ENCODE measurements around the gene UNC93B1.

DNA sequence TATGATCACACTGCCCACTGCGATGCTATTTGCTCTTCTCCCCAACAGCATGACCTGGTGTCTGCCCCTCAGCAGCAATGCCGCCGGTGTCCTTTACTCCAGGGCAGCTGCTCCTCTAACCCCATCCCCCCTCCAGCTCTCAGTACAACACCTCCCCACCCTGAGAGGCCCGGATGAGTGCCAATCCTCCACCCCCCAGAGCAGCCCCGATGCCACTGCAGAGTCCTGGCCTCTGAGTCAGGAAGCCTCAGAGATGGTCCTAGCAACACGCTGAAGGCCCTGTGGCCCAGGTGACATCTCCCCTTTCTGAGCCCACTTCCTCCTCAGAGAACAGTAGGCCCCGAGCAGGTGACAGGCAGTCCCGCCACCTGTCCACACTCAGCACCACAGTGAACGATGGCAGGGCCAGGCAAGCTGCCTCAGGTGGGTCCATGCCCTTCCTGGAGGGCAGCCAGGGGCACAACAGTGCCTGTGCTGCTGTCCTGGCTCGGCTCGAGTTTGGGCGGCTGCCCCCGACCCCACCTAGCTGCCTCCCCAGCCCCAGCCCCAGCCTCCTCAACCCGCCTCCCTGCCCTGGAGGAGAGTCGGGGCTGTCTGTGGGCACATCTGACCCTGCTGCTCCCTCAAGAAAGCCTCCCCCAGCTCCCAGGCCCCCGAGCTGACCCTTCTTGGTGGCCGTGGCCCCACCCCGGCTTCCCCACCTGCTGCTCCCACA is 22.7 kb upstream of the UNC93B1 start:
- TF ChIP-seq EP300 (IDR thresholded peaks at IDR 0.05; ENCODE audit: borderline replicate concordance) (no peak), YY1 (IDR thresholded peaks at IDR 0.05; ENCODE audit: low read depth) (no peak), RAD21 (IDR thresholded peaks at IDR 0.05; ENCODE audit: low read depth) (no peak), EGR1 (IDR thresholded peaks at IDR 0.05) (no peak), TCF12 (IDR thresholded peaks at IDR 0.05; ENCODE audit: low read depth) (no peak)
- TF ChIP-seq, protein P1, sequence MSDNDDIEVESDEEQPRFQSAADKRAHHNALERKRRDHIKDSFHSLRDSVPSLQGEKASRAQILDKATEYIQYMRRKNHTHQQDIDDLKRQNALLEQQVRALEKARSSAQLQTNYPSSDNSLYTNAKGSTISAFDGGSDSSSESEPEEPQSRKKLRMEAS (IDR thresholded peaks at IDR 0.05) = no peak

Data from Ishikawa (cell line).